Keratinocyte (primary cell): ENCODE data around the gene CST7.

ENCODE experiments used
- EZH2 ChIP-seq: IDR thresholded peaks from one replicate; pipeline ENCODE4 v1.6.1; 2012; ENCODE audit warnings: inconsistent platforms, mild to moderate bottlenecking, low read length, moderate library complexity
- TF ChIP-seq, protein P1 (sequence below), 3 experiments: IDR thresholded peaks in 1 of 3; conservative IDR thresholded peaks in 1 of 3; optimal IDR thresholded peaks in 1 of 3; 2 replicates in 2 of 3; 3 replicates in 1 of 3; pipeline versions ENCODE3 to v1.5.1; 2011; ENCODE audit warnings: low read length in 3 of 3, mild to moderate bottlenecking in 3 of 3, moderate library complexity in 2 of 3, control low read depth in 1 of 3, inconsistent platforms in 1 of 3; ENCODE audit not compliant: insufficient read depth in 2 of 3; ENCODE audit errors: extremely low read depth in 1 of 3

DNA sequence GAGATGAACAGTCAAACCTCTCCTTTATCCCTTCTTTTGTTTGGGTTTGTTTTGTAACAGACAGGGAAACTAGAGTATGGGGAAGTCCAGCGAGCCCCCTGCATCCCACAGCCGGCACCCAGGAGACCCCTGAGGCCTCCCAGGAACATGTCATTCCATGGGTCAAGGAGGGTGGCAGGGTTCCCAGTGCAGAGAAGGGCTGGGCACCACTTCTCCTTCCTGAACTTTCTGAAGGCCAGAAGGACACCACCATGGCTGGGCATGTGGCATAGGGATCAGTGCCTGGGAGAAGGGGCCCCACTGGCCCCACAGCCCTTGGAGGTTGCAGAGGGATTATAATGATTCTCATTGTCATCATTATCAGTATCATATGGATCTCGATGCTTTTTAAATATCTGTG, 13.9 kb upstream of the CST7 start:
- TF ChIP-seq, protein P1, sequence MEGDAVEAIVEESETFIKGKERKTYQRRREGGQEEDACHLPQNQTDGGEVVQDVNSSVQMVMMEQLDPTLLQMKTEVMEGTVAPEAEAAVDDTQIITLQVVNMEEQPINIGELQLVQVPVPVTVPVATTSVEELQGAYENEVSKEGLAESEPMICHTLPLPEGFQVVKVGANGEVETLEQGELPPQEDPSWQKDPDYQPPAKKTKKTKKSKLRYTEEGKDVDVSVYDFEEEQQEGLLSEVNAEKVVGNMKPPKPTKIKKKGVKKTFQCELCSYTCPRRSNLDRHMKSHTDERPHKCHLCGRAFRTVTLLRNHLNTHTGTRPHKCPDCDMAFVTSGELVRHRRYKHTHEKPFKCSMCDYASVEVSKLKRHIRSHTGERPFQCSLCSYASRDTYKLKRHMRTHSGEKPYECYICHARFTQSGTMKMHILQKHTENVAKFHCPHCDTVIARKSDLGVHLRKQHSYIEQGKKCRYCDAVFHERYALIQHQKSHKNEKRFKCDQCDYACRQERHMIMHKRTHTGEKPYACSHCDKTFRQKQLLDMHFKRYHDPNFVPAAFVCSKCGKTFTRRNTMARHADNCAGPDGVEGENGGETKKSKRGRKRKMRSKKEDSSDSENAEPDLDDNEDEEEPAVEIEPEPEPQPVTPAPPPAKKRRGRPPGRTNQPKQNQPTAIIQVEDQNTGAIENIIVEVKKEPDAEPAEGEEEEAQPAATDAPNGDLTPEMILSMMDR (optimal IDR thresholded peaks at IDR 0.05 in 1 of 3, IDR thresholded peaks at IDR 0.05 in 1 of 3, conservative IDR thresholded peaks at IDR 0.05 in 1 of 3; ENCODE audit: extremely low read depth in 1 of 3, insufficient read depth in 2 of 3, low read length in 3 of 3) = no peak
- TF ChIP-seq EZH2 = no peak
